ENCODE results near the gene SLC25A33.

SLC25A33 gene

GRCh38 chr1:9539165-9539828 is at the start of gene SLC25A33:
SLC25A33 (plus strand) TSS chr1:9539465; CDS start chr1:9539692, 227 bp downstream.
- TF ChIP-seq EZH2phosphoT487 (conservative IDR thresholded peaks at IDR 0.05; ENCODE audit: low read length) (no peak), CTCF (IDR thresholded peaks at IDR 0.05; ENCODE audit: insufficient read depth, low read length, poor library complexity, severe bottlenecking) (no peak)
- H2AFZ ChIP-seq (ENCODE audit: low read depth, low read length, severe bottlenecking), result peak within 1 kb of the TSS; percentile 67
- H3K27me3 ChIP-seq (ENCODE audit: low read length), result no peaks in the 10 kb centered on the region
- H3K9me2 ChIP-seq (replicated peaks; ENCODE audit: insufficient read depth, low read length), result no peaks in the 10 kb centered on the region
- peaks cover 47% of the 10 kb centered on the region for H3K79me2 ChIP-seq (ENCODE audit: insufficient read depth, low read length)
- no peaks in the 10 kb centered on the region; the same call in 1 of the 2 replicates for H3F3A ChIP-seq (ENCODE audit: insufficient read depth)
- peak within 1 kb of the TSS; percentile 79 for H3K9ac ChIP-seq (ENCODE audit: low read length)
- no peaks in the 10 kb centered on the region for H3K36me3 ChIP-seq (ENCODE audit: low read length)
- H3K4me2 ChIP-seq (ENCODE audit: low read depth, low read length, poor library complexity, severe bottlenecking), result peak within 1 kb of the TSS; percentile 73
- H3K9me3 ChIP-seq (ENCODE audit: insufficient read depth, low read length), result no peaks in the 10 kb centered on the region
- H3K4me3 ChIP-seq (ENCODE audit: insufficient read depth, low read length, poor library complexity, severe bottlenecking), result peak within 1 kb of the TSS; percentile 79
- peak within 1 kb of the TSS; percentile 66 for H3K27ac ChIP-seq (ENCODE audit: low read depth, low read length)
- H4K20me1 ChIP-seq (ENCODE audit: low read depth, low read length), result no peaks in the 10 kb centered on the region

- no peak for TF ChIP-seq EZH2phosphoT487 (conservative IDR thresholded peaks at IDR 0.05; ENCODE audit: low read length)
- TF ChIP-seq CTCF (IDR thresholded peaks at IDR 0.05; ENCODE audit: insufficient read depth, low read length, poor library complexity, severe bottlenecking), result peak; percentile 72
- no peak overlapping the region for H3K4me2 ChIP-seq (ENCODE audit: low read depth, low read length, poor library complexity, severe bottlenecking)
- H3F3A ChIP-seq (ENCODE audit: insufficient read depth), result no peaks in the 10 kb centered on the region
- H2AFZ ChIP-seq (ENCODE audit: low read depth, low read length, severe bottlenecking), result no peak overlapping the region
- no peak overlapping the region for H3K4me3 ChIP-seq (ENCODE audit: insufficient read depth, low read length, poor library complexity, severe bottlenecking)
- H3K27me3 ChIP-seq (ENCODE audit: low read length), result no peaks in the 10 kb centered on the region
- H3K36me3 ChIP-seq (ENCODE audit: low read length), result no peaks in the 10 kb centered on the region
- no peaks in the 10 kb centered on the region for H3K9me2 ChIP-seq (replicated peaks; ENCODE audit: insufficient read depth, low read length)
- H4K20me1 ChIP-seq (ENCODE audit: low read depth, low read length), result no peaks in the 10 kb centered on the region
- H3K9ac ChIP-seq (ENCODE audit: low read length), result no peak overlapping the region
- no peaks in the 10 kb centered on the region for H3K79me2 ChIP-seq (ENCODE audit: insufficient read depth, low read length)
- H3K27ac ChIP-seq (ENCODE audit: low read depth, low read length), result no peak overlapping the region
- no peaks in the 10 kb centered on the region for H3K9me3 ChIP-seq (ENCODE audit: insufficient read depth, low read length)
Measured at GRCh38 chr1:9490605-9491339, 48.5 kb upstream of the SLC25A33 start.

GRCh38 chr1:9493326-9493725 is 45.9 kb upstream of the SLC25A33 start:
- no peak overlapping the region for H2AFZ ChIP-seq (ENCODE audit: low read depth, low read length, severe bottlenecking)
- no peaks in the 10 kb centered on the region for H3F3A ChIP-seq (ENCODE audit: insufficient read depth)
- no peaks in the 10 kb centered on the region for H3K27me3 ChIP-seq (ENCODE audit: low read length)
- H3K27ac ChIP-seq (ENCODE audit: low read depth, low read length), result no peak overlapping the region
- no peak overlapping the region for H3K4me3 ChIP-seq (ENCODE audit: insufficient read depth, low read length, poor library complexity, severe bottlenecking)
- no peaks in the 10 kb centered on the region for H3K9me3 ChIP-seq (ENCODE audit: insufficient read depth, low read length)
- H3K36me3 ChIP-seq (ENCODE audit: low read length), result no peaks in the 10 kb centered on the region
- no peak for TF ChIP-seq CTCF (IDR thresholded peaks at IDR 0.05; ENCODE audit: insufficient read depth, low read length, poor library complexity, severe bottlenecking)
- TF ChIP-seq EZH2phosphoT487 (conservative IDR thresholded peaks at IDR 0.05; ENCODE audit: low read length), result no peak
- no peak overlapping the region for H3K9ac ChIP-seq (ENCODE audit: low read length)
- H3K9me2 ChIP-seq (replicated peaks; ENCODE audit: insufficient read depth, low read length), result no peaks in the 10 kb centered on the region
- H3K4me2 ChIP-seq (ENCODE audit: low read depth, low read length, poor library complexity, severe bottlenecking), result no peak overlapping the region
- H4K20me1 ChIP-seq (ENCODE audit: low read depth, low read length), result no peaks in the 10 kb centered on the region
- H3K79me2 ChIP-seq (ENCODE audit: insufficient read depth, low read length), result no peaks in the 10 kb centered on the region

Measured in SU-DHL-6 (cell line).